HepG2 (cell line): ENCODE results near the gene NDUFAF5. TPM values are rescaled to one million over a fixed set of nuclear protein-coding genes. Genes with fewer than 3 reads are reported as not detected.

Experiments
- MLXIP ChIP-seq: sonication (generic); formaldehyde crosslinking; IDR thresholded peaks from 2 replicates; pipeline ENCODE4 v1.9.0; 2021; ENCODE audit warnings: missing genetic modification reagents, borderline replicate concordance
- PHF8 ChIP-seq: sonication (generic); formaldehyde crosslinking; IDR thresholded peaks from 2 replicates; pipeline ENCODE4 v1.5.0; 2020; ENCODE audit warnings: missing genetic modification reagents
- SYNCRIP ChIP-seq: fragments of 200-400 bp; formaldehyde crosslinking; IDR thresholded peaks from 2 replicates; pipeline ENCODE4 v1.6.1; 2018; ENCODE audit warnings: mild to moderate bottlenecking, low read depth, low read length; ENCODE audit not compliant: insufficient read depth
- TSC22D2 ChIP-seq: sonication (generic); formaldehyde crosslinking; IDR thresholded peaks from 2 replicates; pipeline ENCODE4 v1.5.1; 2020; ENCODE audit warnings: missing genetic modification reagents, mild to moderate bottlenecking, borderline replicate concordance
- ZBTB7B ChIP-seq: sonication (generic); formaldehyde crosslinking; IDR thresholded peaks from 2 replicates; pipeline ENCODE4 v1.4.0; 2020; ENCODE audit warnings: missing genetic modification reagents
- ZNF280B ChIP-seq: sonication (generic); formaldehyde crosslinking; IDR thresholded peaks from 2 replicates; pipeline ENCODE4 v1.5.0; 2020; ENCODE audit warnings: missing genetic modification reagents, mild to moderate bottlenecking, borderline replicate concordance
- ZNF318 ChIP-seq: sonication (generic); formaldehyde crosslinking; IDR thresholded peaks from 2 replicates; pipeline ENCODE4 v1.4.0; 2020; ENCODE audit warnings: mild to moderate bottlenecking, missing genetic modification reagents
- ZNF841 ChIP-seq: sonication (generic); formaldehyde crosslinking; IDR thresholded peaks from 2 replicates; pipeline ENCODE4 v1.8.1; 2023; ENCODE audit warnings: missing genetic modification reagents, borderline replicate concordance
- polyA plus RNA-seq, 8 experiments: library from polyadenylated mRNA; depleted of rRNA in 3 of 8; stranded (reverse) in 7 of 8; unstranded in 1 of 8; fragments of >200 nt; fragmentation: Illumina TruSeq in 4 of 8; extraction: Trizol in 4 of 8; gene quantifications; 2 replicates each; pipeline versions ENCODE4 v1.2.1 to v1.2.3, GENCODE V29; 2011 to 2016; ENCODE audit warnings: low read depth in 4 of 8, missing spikeins in 1 of 8, mixed read lengths in 1 of 8; ENCODE audit not compliant: insufficient read depth in 1 of 8
- total RNA-seq, 5 experiments: library from RNA; depleted of rRNA; stranded (reverse); fragments of >200 nt; fragmentation: Illumina TruSeq; extraction: Trizol; gene quantifications; 2 replicates each; pipeline ENCODE4 v1.2.3, GENCODE V29; 2016; ENCODE audit warnings: low read depth in 1 of 5
- TF ChIP-seq, protein P1 (sequence below): sonication (generic); formaldehyde crosslinking; IDR thresholded peaks from 2 replicates; pipeline ENCODE4 v1.4.0; 2020; ENCODE audit warnings: mild to moderate bottlenecking, missing genetic modification reagents
- TF ChIP-seq, protein P2 (sequence below): sonication (generic); formaldehyde crosslinking; IDR thresholded peaks from 2 replicates; pipeline ENCODE4 v1.4.0; 2020; ENCODE audit warnings: missing genetic modification reagents

Gene NDUFAF5
- total and polyA plus RNA-seq, 2 of the 13 experiments (the other 11 are each of a cell fraction or from before 2014, with no cell fraction given), result 23.1 to 66.7 TPM

DNA sequence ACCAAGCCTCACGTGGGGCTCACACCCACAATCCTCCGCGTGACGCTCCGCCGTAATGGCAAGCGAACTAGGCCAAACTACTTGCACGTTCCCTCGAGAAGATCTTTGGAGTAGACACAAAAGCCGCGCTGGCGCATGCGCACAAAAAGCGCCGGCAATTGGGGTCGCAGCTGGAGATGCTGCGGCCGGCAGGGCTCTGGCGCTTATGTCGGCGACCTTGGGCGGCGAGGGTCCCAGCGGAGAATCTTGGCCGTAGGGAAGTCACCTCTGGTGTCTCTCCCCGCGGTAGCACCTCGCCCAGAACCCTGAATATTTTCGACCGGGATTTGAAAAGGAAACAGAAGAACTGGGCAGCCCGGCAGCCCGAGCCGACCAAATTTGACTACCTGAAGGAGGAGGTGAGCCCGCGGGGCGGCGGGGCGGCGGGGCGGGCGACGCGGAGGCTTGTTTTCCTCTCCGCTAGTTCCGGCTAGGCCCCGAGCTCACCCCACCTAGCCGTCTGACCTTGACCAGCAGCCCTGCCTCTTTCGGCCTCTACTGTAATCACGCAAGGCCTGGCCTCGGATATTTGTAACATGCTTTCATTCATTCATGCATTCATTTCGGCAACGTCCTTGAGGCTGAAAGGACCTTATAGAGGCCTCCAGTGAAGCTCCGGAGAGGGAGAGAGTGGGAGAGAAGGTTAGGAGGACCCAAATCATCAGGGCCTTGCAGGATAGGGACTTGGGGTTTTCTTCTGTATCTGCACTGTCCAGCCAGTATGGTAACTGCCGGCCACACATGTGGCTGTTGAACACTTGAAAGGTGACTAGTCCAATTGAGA lies at the start of gene NDUFAF5, which contains the start of gene ESF1 (continued):
- TF ChIP-seq ZNF318 (peak; percentile 97; the same call in 1 of the 2 replicates), ZNF280B (CRISPR knock-in tag) (peak; percentile 96), TSC22D2 (peak; percentile 94), ZNF841 (CRISPR knock-in tag) (peak; percentile 80; the same call in 1 of the 2 replicates), ZBTB7B (CRISPR knock-in tag) (peak; percentile 93), MLXIP (CRISPR knock-in tag) (peak; percentile 77; the same call in 1 of the 2 replicates), PHF8 (CRISPR knock-in tag) (peak; percentile 91), SYNCRIP (no peak)
- TF ChIP-seq, protein P1, sequence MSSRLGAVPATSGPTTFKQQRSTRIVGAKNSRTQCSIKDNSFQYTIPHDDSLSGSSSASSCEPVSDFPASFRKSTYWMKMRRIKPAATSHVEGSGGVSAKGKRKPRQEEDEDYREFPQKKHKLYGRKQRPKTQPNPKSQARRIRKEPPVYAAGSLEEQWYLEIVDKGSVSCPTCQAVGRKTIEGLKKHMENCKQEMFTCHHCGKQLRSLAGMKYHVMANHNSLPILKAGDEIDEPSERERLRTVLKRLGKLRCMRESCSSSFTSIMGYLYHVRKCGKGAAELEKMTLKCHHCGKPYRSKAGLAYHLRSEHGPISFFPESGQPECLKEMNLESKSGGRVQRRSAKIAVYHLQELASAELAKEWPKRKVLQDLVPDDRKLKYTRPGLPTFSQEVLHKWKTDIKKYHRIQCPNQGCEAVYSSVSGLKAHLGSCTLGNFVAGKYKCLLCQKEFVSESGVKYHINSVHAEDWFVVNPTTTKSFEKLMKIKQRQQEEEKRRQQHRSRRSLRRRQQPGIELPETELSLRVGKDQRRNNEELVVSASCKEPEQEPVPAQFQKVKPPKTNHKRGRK (CRISPR knock-in tag), result 0 out of 2 replicates have a peak, but pooled peaks have one; percentile 50
- TF ChIP-seq, protein P2, sequence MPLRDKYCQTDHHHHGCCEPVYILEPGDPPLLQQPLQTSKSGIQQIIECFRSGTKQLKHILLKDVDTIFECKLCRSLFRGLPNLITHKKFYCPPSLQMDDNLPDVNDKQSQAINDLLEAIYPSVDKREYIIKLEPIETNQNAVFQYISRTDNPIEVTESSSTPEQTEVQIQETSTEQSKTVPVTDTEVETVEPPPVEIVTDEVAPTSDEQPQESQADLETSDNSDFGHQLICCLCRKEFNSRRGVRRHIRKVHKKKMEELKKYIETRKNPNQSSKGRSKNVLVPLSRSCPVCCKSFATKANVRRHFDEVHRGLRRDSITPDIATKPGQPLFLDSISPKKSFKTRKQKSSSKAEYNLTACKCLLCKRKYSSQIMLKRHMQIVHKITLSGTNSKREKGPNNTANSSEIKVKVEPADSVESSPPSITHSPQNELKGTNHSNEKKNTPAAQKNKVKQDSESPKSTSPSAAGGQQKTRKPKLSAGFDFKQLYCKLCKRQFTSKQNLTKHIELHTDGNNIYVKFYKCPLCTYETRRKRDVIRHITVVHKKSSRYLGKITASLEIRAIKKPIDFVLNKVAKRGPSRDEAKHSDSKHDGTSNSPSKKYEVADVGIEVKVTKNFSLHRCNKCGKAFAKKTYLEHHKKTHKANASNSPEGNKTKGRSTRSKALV (CRISPR knock-in tag), result peak; percentile 88
